ENCODE results near the gene TSNAXIP1.
"Not testable (repeated sequence)": the region's sequence is repeated elsewhere in the genome, so short reads cannot be mapped to it uniquely, and the experiment has no call there.

The TSNAXIP1 gene

GRCh38 chr16:67861877-67862276, 55.2 kb downstream of the TSNAXIP1 start:
- no peak for DNase-seq (ENCODE audit: low read depth)

GRCh38 chr16:67862623-67863583, 56.2 kb downstream of the TSNAXIP1 start:
- DNase-seq (ENCODE audit: low read depth) = no peak

- not testable (repeated sequence) for DNase-seq (ENCODE audit: low read depth)
Measured at GRCh38 chr16:67864044-67864443, 57.4 kb downstream of the TSNAXIP1 start.

- DNase-seq (ENCODE audit: low read depth) = no peak
Measured at GRCh38 chr16:67864594-67864993, 57.9 kb downstream of the TSNAXIP1 start.

GRCh38 chr16:67865318-67865717, 58.6 kb downstream of the TSNAXIP1 start:
- DNase-seq (ENCODE audit: low read depth) = no peak

GRCh38 chr16:67868290-67868689, 61.6 kb downstream of the TSNAXIP1 start:
- no peak for DNase-seq (ENCODE audit: low read depth)

GRCh38 chr16:67869653-67870052, 63.0 kb downstream of the TSNAXIP1 start:
- DNase-seq (ENCODE audit: low read depth) = no peak

GRCh38 chr16:67871256-67871655, 64.6 kb downstream of the TSNAXIP1 start:
- no peak for DNase-seq (ENCODE audit: low read depth)

- DNase-seq (ENCODE audit: low read depth) = no peak
Measured at GRCh38 chr16:67872131-67872630, 65.5 kb downstream of the TSNAXIP1 start.

- DNase-seq (ENCODE audit: low read depth) = no peak
Measured at GRCh38 chr16:67872631-67873434, 66.1 kb downstream of the TSNAXIP1 start, which contains the start of gene EDC4. Gene EDC4, plus strand, starts transcription at chr16:67873052. Its CDS starts 210 bp downstream, at chr16:67873262.

GRCh38 chr16:67873435-67874370, 67.0 kb downstream of the TSNAXIP1 start:
- no peak for DNase-seq (ENCODE audit: low read depth)

- no peak for DNase-seq (ENCODE audit: low read depth)
Measured at GRCh38 chr16:67874372-67874771, 67.7 kb downstream of the TSNAXIP1 start.

- no peak for DNase-seq (ENCODE audit: low read depth)
Measured at GRCh38 chr16:67877064-67877463, 70.4 kb downstream of the TSNAXIP1 start.

Measured in HS-5 (cell line).